Measurements from ENCODE around the gene SIX3.

SIX3 gene

GRCh38 chr2:44944952-44945612 lies 3.6 kb downstream of the SIX3 start:
- H3K27ac ChIP-seq: no peak overlapping the region
- CTCF ChIA-PET: no interaction called here
- POLR2A ChIA-PET (ENCODE audit: low non-redundant PET): no interaction called here
- no peak for DNase-seq (ENCODE audit: low spot score)
- TF ChIP-seq CTCF (conservative IDR thresholded peaks at IDR 0.05; ENCODE audit: low read depth): no peak

GRCh38 chr2:44945676-44946371 lies 4.3 kb downstream of the SIX3 start:
- ChIA-PET POLR2A (ENCODE audit: low non-redundant PET) (no interaction called here), CTCF (interaction anchor here (0.6 kb wide), 2 partner anchors 466 to 700 kb away, joined by 3 read pairs; no protein-coding TSS in a partner anchor)
- no peak for DNase-seq (ENCODE audit: low spot score)
- TF ChIP-seq CTCF (conservative IDR thresholded peaks at IDR 0.05; ENCODE audit: low read depth): no peak
- H3K27ac ChIP-seq: no peak overlapping the region

- POLR2A ChIA-PET (ENCODE audit: low non-redundant PET): no interaction called here
- no peak for TF ChIP-seq CTCF (conservative IDR thresholded peaks at IDR 0.05; ENCODE audit: low read depth)
- CTCF ChIA-PET: interaction anchor here (0.6 kb wide), 4 partner anchors 231 to 701 kb away, joined by 3 to 4 read pairs (median 4); no protein-coding TSS in a partner anchor
- no peak overlapping the region for H3K27ac ChIP-seq
- no peak for DNase-seq (ENCODE audit: low spot score)
Measured at GRCh38 chr2:44946372-44947027, 5.0 kb downstream of the SIX3 start.

- no peak for DNase-seq (ENCODE audit: low spot score)
- ChIA-PET CTCF (interaction anchor here (0.6 kb wide), 1 partner anchor 312 kb away, joined by 4 read pairs; no protein-coding TSS in a partner anchor), POLR2A (ENCODE audit: low non-redundant PET) (no interaction called here)
- TF ChIP-seq CTCF (conservative IDR thresholded peaks at IDR 0.05; ENCODE audit: low read depth): no peak
- no peak overlapping the region for H3K27ac ChIP-seq
Measured at GRCh38 chr2:44947028-44947375, 5.5 kb downstream of the SIX3 start.

GRCh38 chr2:44948565-44949328 lies 7.2 kb downstream of the SIX3 start:
- no peak overlapping the region for H3K27ac ChIP-seq
- no peak for DNase-seq (ENCODE audit: low spot score)
- ChIA-PET CTCF (no interaction called here), POLR2A (ENCODE audit: low non-redundant PET) (no interaction called here)
- TF ChIP-seq CTCF (conservative IDR thresholded peaks at IDR 0.05; ENCODE audit: low read depth): no peak

All from RWPE1 (cell line).